Right kidney (tissue), 1 donor: ENCODE results near the gene HNRNPA3.
"Not testable (repeated sequence)": the region's sequence is repeated elsewhere in the genome, so short reads cannot be mapped to it uniquely, and the experiment has no call there.

ENCODE experiments used
- DNase-seq: peaks from one replicate; pipeline ENCODE4 v3.0.0-alpha.2; 2016

Gene HNRNPA3

DNA sequence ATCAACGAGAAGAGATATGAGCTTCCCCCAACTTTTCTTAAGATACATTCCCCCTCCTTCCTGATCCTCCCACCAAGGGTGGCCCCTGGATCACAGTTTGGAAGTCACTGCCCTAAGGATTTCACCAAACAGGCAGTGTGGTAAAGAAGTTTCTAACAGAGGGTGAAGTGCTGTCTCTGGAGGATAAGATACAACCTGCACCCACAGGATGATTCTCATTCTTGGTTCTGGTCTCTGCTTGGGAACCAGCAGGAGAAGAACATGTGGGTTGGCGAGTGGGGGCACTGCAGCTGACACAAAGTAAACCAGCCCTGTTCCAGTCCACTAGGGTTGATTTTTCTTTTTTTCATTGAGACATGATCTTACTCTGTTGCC is 42.6 kb downstream of the HNRNPA3 start:
- no peak for DNase-seq

DNA sequence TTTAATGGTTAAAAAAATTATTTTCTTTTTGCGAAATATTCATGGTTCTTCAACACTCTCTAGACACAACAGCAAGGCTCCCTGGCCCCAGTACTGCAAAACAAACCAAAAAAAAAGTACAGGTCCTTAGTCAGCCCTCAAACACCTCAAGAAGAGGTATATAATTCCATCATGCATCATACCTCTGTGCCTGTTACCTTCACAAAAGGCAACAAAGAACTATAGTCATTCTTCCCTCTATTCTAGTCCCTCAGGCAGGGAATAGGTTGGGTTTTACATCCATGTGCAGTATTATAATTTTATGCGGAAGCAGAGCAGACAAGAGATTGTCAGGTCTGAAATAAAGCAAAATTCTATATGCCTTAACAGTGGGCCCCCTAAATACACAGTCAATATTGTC is 43.4 kb downstream of the HNRNPA3 start:
- no peak for DNase-seq

DNA sequence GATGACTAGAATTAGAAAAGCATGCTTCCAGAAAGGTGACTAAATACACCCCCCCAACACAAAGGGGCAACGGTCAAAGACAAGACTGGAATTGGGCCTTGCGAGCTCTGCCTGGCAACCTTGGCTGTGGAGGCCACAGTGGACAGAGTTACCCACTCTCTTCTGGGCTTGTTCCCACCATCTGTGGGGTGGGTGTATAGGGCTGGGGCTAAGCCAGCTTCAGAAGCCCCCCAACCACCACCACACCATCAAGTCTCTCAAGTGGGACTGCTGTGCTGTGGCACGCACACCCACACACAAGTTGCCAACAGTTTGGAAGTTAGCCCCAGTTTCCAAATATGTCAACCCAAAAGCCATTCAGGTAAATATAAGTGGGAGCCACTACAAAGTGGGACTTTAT is 44.1 kb downstream of the HNRNPA3 start:
- no peak for DNase-seq

DNA sequence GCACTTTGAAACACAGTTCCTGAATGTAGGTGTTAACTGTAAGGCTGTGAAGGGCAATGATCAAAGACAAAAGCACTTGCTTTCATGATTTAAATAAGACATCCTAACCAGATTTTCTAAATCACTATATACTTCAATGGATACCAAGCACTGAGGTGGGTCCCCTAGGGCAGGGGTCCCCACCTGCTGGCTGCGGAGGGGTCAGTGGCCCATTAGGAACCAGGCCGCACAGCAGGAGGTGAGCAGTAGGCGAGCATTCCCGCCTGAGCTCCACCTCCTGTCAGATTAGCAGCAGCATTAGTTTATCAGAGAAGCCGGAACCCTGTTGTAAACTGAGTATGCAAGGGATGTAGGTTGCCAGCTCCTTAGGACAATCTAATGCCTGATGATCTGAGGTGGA is 44.9 kb downstream of the HNRNPA3 start:
- DNase-seq, result no peak

DNA sequence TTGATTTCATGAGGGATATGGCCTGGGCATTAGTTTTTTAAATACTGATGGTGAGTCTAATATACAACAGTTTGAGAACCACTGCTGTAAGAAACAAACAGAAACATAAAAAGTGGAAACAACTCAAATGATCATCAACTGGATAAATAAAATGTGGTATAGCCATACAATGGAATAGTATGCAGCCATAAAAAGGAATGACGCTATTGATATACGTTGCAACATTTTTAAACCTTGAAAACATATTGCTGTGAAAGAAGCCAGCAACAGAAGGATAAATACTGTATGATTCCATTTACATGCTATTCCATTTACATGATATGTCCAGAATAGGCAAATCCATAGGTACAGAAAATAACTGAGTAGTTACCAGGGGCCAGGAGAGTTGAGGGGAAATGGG is 45.5 kb downstream of the HNRNPA3 start:
- no peak for DNase-seq

DNA sequence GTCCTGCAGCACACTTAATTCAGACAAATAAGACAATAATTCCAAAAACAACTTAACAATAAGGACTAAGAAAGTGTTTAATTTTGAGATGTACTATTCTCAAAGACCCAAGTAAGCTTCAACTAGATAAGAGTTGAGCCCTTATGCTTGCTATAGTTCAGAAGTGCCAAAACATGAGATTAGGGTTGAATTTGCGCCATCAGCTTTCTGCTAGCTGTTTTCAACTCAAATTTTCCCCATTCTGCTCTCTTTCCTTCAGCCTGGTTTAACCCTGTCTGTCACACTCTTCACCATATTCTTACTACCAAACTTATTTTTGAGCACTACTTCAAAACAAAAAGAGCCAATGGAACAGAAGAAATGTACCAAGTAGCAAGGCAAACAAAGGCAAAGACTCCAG is 47.8 kb downstream of the HNRNPA3 start:
- no peak for DNase-seq

DNA sequence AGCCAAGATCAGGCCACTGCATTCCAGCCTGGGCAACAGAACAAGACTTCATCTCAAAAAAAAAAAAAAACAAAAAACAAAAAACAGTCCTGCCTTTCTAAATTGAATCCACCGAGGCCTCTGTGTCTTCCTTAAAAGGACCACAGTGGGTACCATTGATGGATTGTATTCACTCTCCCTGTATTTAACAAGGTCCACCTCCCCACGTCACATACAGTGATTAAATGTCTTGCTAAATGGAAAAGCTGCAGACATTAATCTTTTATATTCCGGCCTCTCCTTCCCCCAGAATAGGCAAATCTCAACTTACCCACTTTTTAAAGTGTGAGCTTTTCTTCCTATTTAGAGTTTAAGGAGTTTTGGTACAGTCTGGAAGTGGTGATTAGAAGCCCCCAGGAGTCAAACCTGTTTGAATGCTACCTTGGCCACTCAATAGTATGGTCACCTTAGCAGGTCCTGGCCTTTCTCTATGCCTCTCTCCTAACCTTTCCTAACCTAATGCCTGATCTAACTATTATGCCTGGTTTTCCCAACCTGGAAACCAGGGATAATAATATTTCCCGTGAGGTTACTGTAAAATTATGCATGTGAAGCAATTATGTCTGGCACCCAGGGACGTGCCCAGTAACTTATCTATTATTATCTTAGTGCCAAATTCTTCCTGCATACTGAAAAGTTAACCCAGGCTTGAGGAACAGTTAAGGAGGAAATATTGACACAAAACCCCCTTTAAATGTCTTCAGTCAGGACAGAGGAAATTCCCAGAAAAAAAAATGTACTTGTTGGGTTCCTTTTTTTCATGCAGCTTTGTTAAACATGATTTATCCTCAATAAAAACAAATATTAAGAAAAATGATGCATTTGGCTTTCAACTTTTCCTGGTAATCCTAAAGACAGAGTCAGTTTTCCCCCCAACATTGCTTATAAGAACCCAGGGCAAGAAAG is 48.8 kb downstream of the HNRNPA3 start:
- no peak for DNase-seq

DNA sequence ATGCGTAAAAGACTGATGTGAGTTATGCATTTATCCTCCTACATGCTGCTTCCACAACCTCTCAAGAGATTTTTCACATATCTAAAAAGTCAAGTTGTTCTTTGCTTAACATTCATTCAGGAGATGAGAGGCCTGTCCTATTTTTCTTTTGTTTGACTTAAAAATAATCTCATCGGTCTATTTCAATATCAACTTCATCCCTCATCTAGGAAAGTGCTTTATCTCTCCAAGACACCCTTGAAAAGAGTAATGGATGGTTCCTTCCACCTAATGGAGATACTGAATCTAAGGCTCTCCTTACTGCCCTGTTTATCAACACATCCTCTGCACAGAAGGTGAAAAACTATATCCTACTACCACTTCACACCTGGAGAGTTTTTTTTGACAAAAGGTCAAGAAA is 49.5 kb downstream of the HNRNPA3 start:
- DNase-seq, result no peak

DNA sequence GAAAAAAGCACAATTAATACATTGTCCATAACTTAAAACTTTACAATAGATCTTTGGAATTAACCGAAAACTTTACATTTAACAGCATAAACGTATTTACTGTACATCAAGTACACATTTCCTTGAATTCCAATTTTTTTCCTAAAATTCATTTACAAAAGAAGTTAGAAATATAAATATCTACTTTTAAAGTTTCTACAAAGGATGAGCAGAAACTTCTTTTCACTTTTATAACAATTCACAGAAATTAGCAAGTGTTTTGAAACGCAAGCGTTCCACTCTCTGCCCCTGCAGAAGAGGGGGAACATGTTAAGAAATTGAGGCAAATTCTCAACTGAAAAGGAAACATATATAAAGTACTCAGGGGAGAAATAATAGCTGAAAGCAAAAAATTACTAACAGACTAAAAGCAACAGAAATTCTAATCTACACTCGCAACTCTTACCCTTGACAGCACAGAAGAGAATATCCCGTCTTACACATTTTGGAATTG is 50.4 kb downstream of the HNRNPA3 start:
- DNase-seq, result no peak

DNA sequence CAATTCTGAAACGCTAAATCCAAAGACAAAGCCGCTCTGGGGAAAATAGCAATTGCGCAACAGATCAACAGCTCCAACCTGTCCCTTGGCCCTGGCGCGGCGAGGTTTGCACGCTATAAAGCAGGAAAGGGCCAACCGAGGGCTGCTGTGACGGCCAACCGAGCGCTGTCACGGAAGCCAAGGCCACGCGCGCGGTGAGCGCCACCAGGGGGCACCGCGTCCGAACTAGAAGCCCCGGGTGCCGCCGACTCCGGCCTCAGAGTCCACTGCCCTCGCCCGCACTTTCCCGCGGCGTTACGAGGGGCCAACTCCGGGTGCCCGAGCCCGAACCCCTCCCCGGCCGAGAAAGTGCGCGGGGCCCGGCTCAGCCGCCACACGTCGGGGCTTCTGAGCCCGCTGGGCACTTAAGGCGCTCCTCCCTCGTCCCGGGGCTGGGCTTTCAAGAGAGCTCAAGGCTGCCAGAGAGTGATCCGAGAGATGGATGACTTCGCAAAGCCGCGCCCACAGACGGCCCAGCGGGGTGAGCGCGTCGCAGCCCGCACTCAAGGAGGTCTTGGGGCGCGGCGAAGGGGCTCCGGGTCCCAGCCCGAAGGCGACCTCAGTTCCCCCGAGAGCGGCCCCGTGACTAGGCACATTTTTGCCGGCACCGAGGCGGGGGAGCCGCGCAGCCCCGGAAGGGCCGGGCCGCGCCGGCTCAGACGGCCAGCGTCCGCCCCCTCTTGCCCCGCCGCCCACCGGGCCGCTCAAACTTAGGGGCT is 51.0 kb downstream of the HNRNPA3 start:
- peak; percentile 100 for DNase-seq

DNA sequence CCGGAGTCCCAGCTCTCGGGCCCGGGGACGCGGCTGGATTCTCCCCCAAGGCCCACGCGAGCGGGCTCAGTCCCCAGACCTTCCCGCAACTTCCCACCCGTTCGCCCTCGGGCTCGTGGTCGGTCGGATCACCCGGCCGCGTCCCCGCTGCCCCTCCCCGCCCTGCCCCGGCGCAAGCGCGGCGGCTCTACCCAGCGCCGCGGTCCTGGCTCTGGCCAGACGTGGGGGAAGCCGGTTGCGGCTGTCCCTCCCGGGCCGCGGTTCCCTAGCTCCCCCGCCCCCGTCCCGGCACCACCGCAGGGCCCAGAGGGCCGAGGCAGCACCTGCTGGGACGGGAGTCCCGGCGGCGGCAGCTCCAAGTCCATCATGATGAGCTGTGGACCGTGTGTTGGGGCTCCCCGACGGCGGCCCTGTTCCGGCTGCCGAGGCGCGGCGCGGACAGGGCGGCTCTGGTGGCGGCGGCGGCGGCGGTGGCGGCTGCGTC is 51.7 kb downstream of the HNRNPA3 start:
- peak; percentile 92 for DNase-seq

DNA sequence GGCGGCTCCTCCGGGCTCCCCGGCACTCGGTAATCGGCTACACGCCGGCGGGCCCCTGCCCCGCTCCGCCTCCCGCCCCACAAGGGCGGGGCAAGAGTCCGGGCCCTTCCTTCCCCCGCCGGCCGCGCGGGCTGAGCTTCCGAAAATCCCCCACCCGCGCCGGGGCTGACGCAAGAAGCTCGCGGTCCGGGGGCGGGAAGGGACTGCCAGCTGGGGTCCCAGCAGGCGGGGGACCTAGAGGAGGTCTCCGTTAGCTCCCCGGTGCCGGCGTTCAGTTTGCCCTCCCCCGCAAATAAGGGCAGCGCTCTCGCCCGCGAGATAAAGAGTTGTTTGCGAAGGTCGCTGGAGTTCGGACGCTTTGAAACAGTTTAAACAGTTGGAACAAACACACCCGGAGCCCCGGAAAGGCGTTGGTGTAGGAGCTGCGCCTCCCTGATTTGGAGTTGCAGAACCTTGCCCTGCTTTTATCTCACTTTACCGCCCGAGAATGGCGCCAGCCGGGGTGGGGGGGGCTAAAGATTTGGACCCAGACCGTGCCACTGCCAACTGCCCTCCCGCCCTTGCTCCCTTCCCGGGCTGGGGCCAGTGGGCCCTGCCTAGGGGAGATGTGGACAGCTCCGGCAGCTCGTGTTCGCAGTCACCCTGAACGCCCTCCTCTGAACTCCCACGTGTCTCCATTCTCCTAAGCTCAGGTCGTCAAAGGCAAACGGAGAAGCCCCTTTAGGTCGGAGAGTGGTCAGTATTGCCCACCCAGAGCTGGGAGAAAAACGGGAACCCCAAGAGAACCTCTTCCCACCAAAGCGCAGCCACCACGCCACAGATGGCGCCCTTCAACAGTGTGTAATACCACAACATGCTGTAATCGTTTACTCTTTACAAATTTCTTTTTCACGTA is 52.3 kb downstream of the HNRNPA3 start, which contains the start of gene NFE2L2:
NFE2L2 (minus strand) TSS at position 35 of the 895 bp plus-strand sequence. CDS start 151 bp downstream, outside the sequence.
- peak; percentile 94 for DNase-seq

DNA sequence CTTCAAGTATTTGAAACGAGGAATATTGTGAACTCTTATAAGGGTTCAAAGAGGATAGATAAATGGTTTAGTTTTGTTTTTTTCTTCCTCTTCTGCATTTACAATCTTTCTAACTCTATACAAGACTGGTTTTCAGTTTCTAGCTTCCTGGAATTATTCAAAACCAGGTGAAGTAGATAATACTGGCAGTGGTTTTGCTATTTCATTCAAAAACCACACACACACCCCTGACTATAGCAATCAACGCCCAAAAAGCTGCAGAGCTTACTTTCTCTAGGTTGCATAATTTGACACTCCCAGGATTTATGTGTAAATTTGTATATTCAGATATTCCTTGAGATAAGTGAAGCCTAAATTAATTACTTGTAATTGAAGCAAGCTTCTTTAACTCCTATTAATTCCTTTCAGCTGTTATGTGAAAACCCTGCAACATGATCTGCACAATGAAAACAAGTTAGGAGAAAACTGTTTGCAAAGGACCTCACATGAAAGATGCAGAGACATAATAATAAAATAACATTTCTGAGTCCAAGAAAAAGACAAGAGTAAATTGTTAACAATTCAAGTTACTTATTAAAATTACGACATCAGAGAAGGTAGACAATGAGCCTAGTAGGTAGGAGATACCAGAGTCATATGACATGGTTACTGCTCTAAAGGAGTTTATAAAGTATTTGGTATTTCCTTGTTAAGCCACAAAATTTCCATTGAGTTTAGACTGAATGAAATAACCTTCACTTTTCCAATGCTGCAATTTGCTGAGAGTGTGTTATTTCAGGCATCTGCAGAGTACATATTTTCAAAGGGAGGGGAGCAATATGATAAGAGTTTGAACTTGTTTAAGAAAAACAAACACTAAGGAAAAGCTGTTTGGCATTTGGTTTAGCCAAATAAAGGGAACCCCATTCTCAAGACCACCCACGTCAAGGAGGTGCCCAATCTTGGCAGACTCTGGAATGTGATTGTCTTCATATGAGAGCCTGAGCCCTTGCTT is 53.5 kb downstream of the HNRNPA3 start:
- no peak for DNase-seq

DNA sequence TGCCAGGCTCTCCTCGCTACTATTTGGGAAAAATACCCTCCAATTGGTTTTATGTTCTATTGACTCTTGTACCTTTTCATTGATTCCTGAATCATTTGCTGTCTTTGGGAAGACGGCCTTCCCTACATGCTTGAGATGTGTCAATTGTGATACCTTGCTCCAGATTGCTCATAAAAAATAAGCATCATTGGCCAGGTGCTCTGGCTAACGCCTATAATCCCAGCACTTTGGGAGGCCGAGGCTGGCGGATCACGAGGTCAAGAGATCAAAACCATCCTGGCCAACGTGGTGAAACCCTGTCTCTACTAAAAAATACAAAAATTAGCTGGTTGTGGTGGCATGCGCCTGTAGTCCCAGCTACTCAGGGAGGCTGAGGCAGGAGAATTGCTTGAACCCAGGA is 54.4 kb downstream of the HNRNPA3 start:
- not testable (repeated sequence) for DNase-seq

DNA sequence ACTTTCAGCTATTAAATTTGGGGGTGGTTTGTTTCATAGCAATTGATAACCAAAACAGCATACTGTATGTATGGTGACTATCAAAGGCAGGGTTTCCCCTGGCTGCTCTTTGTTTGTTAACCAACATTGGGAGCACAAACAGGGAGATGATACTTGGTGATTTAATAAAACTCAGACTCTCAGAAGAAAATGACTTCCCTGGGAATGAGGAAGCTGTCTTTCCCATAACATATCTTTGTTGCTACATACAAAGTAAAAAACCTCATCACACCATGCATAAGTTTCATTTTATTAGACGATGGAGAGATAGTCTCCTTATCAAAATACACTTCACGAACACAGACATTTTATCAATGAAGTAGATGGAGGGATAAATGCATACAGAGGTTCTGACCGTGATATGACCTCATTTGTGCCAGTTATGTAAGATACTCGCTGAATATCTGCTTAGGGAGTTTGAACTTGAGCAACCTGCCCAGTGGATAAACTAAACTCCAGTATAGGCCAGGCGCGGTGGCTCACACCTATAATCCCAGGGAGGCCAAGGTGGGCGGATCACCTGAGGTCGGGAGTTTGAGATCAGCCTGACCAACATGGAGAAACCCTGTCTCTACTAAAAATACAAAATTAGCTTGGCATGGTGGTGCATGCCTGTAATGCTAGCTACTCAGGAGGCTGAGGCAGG is 55.7 kb downstream of the HNRNPA3 start:
- no peak for DNase-seq

DNA sequence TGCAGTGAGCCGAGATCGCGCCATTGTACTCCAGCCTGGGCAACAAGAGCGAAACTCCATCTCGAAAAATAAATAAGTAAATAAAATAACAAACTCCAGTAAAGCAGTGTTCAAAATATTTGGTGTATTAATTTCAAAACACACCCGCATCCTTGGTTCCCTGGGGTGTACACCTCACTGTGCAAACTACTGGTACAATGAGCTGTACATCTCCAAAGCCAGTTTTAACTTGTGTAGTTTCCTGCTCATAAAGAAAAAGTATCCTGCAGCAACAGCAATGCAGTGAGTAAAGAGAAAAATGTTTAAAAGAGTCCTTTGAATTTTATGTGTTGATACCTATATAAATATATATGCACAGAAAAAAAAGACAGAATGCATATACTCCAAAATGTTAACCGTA is 56.3 kb downstream of the HNRNPA3 start:
- no peak for DNase-seq

DNA sequence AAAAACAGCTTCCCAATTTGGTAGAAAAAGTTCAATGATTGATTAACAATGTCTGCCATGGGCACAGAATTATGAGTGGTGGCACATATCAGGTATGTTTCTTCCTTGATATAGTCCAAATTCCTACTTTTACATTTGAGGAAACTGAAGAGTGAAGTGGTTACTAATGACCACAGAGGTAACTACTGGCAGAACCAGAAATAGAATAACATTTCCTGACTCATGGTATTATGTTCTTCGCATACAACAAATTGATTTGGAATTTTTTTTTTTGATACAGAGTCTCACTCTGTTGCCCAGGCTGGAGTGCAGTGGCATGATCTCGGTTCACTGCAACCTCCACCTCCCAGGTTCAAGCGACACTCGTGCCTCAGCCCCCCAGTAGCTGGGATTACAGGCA is 57.9 kb downstream of the HNRNPA3 start:
- no peak for DNase-seq

DNA sequence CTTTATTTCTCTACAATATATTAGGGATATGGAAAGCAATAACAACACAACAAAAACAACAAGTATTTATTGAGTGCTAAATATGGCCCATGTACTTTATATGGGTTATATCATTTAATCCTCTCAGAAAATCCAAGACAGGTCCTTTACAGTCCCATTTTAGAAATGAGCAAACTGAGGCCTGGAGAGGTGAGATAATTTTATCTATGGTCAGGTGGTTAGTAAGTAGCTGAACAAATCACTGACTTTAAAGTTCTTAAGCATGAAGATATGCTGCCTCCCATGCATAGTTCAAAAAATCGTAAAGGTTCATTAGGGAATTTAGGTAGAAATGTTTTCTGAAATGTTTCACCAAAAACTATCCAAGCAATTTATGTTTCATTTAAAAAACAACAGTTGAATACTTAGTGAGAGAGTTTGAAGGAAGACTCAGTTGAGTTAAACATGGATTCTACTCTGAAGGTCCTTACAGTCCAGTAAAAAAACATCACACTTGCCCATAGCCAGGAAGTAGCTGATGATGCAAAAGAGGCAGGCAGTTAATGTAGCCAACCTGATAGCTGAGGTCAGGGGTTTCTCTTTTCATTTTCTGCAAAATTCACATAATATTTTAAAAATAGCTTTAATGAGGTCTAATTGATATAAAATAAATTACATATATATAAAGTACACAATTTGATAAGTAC is 59.5 kb downstream of the HNRNPA3 start:
- no peak for DNase-seq

DNA sequence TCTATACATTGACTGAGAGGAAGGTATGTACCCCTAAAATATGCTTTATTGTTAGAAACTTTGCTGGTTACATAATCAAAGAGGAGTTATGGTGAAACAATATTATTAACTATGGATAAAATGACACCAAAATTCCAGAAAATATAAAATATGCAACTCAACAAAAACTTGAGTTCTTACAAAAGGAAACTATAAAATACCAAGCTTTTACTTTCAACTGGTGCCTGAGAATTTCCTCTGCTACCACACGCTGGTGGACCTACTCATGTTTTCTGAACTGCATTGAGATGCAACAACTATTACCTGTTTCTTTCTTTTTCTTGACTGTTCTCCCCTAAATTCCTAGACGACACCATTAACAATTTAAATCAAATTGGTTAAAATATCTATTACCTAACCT is 60.2 kb downstream of the HNRNPA3 start:
- no peak for DNase-seq

DNA sequence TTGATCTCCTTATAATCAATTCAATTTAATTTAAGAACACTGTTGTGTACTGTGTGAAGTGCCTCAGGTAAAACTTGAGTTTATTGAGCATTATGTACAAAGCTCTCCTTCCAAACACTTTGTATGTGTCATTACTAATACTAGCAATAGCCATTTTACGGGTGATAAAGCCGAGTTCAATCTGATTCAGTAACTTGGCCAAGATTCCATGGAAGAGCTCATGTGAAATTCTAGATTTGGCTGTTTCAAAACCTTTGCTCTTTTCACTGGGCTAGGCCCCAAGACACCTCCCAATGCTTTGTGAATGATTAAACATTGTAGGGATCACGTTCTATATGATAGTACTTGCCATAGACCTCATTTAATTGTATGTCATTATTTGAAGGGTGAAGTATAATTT is 60.8 kb downstream of the HNRNPA3 start:
- no peak for DNase-seq
